ENCODE data around the gene SASH1. TPM values are rescaled to one million over a fixed set of nuclear protein-coding genes. Genes with fewer than 3 reads are reported as not detected.

Gene SASH1
- total RNA-seq, 1 donor from 2014 or later: 61.3 TPM

- Mint-ChIP-seq H3K4me1 (ENCODE audit: unreplicated experiment) (peaks cover 8% of the 10 kb centered on the region), H3K36me3 (peaks cover 48% of the 10 kb centered on the region), H3K9me3 (no peaks in the 10 kb centered on the region), H3K4me3 (no peak overlapping the region), H3K27me3 (no peaks in the 10 kb centered on the region), H3K27ac (no peak overlapping the region)
- no peak for DNase-seq (ENCODE audit: extremely low spot score, unreplicated experiment)
- TF ChIP-seq CTCF (conservative IDR thresholded peaks at IDR 0.05): no peak
Observed at GRCh38 chr6:148523048-148523447, 180.4 kb downstream of the SASH1 start.

GRCh38 chr6:148523551-148523950 lies 180.9 kb downstream of the SASH1 start:
- no peak for DNase-seq (ENCODE audit: extremely low spot score, unreplicated experiment)
- Mint-ChIP-seq H3K36me3 (peaks cover 47% of the 10 kb centered on the region), H3K27me3 (no peaks in the 10 kb centered on the region), H3K9me3 (no peaks in the 10 kb centered on the region), H3K4me3 (no peak overlapping the region), H3K27ac (no peak overlapping the region), H3K4me1 (ENCODE audit: unreplicated experiment) (peaks cover 8% of the 10 kb centered on the region)
- no peak for TF ChIP-seq CTCF (conservative IDR thresholded peaks at IDR 0.05)

- no peak overlapping the region for H3K4me3 Mint-ChIP-seq
- peaks cover 46% of the 10 kb centered on the region for H3K36me3 Mint-ChIP-seq
- H3K27me3 Mint-ChIP-seq: no peaks in the 10 kb centered on the region
- no peak for TF ChIP-seq CTCF (conservative IDR thresholded peaks at IDR 0.05)
- no peaks in the 10 kb centered on the region for H3K9me3 Mint-ChIP-seq
- H3K27ac Mint-ChIP-seq: no peak overlapping the region
- DNase-seq (ENCODE audit: extremely low spot score, unreplicated experiment): no peak
- peaks cover 8% of the 10 kb centered on the region for H3K4me1 Mint-ChIP-seq (ENCODE audit: unreplicated experiment)
Observed at GRCh38 chr6:148524471-148524882, 181.8 kb downstream of the SASH1 start.

GRCh38 chr6:148524976-148525375 lies 182.3 kb downstream of the SASH1 start:
- DNase-seq (ENCODE audit: extremely low spot score, unreplicated experiment): no peak
- Mint-ChIP-seq H3K9me3 (no peaks in the 10 kb centered on the region), H3K36me3 (peaks cover 46% of the 10 kb centered on the region), H3K4me1 (ENCODE audit: unreplicated experiment) (peaks cover 8% of the 10 kb centered on the region), H3K27ac (no peak overlapping the region), H3K27me3 (no peaks in the 10 kb centered on the region), H3K4me3 (no peak overlapping the region)
- no peak for TF ChIP-seq CTCF (conservative IDR thresholded peaks at IDR 0.05)

GRCh38 chr6:148525453-148525852 lies 182.8 kb downstream of the SASH1 start:
- Mint-ChIP-seq H3K27ac (no peak overlapping the region), H3K9me3 (no peaks in the 10 kb centered on the region)

More at GRCh38 chr6:148525453-148525852, 182.8 kb downstream of the SASH1 start:
- Mint-ChIP-seq H3K4me3 (no peak overlapping the region), H3K4me1 (ENCODE audit: unreplicated experiment) (peaks cover 8% of the 10 kb centered on the region), H3K27me3 (no peaks in the 10 kb centered on the region), H3K36me3 (peaks cover 44% of the 10 kb centered on the region)
- no peak for TF ChIP-seq CTCF (conservative IDR thresholded peaks at IDR 0.05)
- no peak for DNase-seq (ENCODE audit: extremely low spot score, unreplicated experiment)

Measured in type B pancreatic cell (in vitro differentiated cells).